Measurements from ENCODE around the gene SLC9A6.

DNA sequence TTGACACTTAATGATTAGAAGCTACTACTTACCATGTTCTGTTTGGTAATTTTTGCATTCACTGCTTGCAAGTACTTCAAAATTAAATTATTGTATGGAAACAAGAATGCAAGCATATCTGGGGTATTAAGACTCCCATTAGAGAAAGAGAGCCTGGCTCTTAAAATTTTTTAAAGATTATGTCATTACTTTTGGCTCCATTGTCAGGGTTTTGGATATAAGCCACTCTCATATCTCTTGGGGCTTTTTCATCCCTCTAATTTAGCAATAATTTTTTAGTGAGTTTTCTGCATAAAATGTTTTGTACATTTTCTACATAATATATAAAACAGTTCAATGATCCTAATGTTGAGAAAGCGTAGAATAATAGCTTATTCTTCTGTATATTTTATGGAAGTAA, 49.4 kb downstream of the SLC9A6 start:
- no peak for TF ChIP-seq ZFX (IDR thresholded peaks at IDR 0.05; ENCODE audit: borderline replicate concordance)
- TF ChIP-seq, protein P1, sequence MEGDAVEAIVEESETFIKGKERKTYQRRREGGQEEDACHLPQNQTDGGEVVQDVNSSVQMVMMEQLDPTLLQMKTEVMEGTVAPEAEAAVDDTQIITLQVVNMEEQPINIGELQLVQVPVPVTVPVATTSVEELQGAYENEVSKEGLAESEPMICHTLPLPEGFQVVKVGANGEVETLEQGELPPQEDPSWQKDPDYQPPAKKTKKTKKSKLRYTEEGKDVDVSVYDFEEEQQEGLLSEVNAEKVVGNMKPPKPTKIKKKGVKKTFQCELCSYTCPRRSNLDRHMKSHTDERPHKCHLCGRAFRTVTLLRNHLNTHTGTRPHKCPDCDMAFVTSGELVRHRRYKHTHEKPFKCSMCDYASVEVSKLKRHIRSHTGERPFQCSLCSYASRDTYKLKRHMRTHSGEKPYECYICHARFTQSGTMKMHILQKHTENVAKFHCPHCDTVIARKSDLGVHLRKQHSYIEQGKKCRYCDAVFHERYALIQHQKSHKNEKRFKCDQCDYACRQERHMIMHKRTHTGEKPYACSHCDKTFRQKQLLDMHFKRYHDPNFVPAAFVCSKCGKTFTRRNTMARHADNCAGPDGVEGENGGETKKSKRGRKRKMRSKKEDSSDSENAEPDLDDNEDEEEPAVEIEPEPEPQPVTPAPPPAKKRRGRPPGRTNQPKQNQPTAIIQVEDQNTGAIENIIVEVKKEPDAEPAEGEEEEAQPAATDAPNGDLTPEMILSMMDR (IDR thresholded peaks at IDR 0.05) = no peak

Data from 22Rv1 (cell line).